ENCODE data around the gene TNK1.
"Not testable (repeated sequence)": the region's sequence is repeated elsewhere in the genome, so short reads cannot be mapped to it uniquely, and the experiment has no call there.

- TF ChIP-seq CTCF, POLR2A (IDR thresholded peaks at IDR 0.05): not testable (repeated sequence)
Measured at GRCh38 chr17:7332600-7333069, 48.3 kb upstream of the TNK1 start.
